Nephron progenitor cell (in vitro differentiated cells): ENCODE results near the gene ITSN1.
"Not testable (repeated sequence)": the region's sequence is repeated elsewhere in the genome, so short reads cannot be mapped to it uniquely, and the experiment has no call there.

Experiments
- DNase-seq: peaks from one replicate; pipeline ENCODE4 v3.0.0; 2021
- H3K27ac Mint-ChIP-seq: 2 replicates; pipeline ENCODE4 v1.8.0; 2021; ENCODE audit warnings: mild to moderate bottlenecking, moderate library complexity, mixed read lengths
- H3K27me3 Mint-ChIP-seq: 2 replicates; pipeline ENCODE4 v1.8.0; 2021; ENCODE audit warnings: mild to moderate bottlenecking, low read depth, mixed read lengths; ENCODE audit not compliant: poor library complexity
- H3K36me3 Mint-ChIP-seq: 2 replicates; pipeline ENCODE4 v1.8.0; 2021; ENCODE audit warnings: low read depth, mixed read lengths
- H3K4me1 Mint-ChIP-seq: 2 replicates; pipeline ENCODE4 v1.8.0; 2021; ENCODE audit warnings: mixed read lengths
- H3K4me3 Mint-ChIP-seq: 2 replicates; pipeline ENCODE4 v1.8.0; 2021; ENCODE audit warnings: mild to moderate bottlenecking, moderate library complexity, mixed read lengths
- H3K9me3 Mint-ChIP-seq: 2 replicates; pipeline ENCODE4 v1.8.0; 2021; ENCODE audit warnings: mild to moderate bottlenecking, moderate library complexity, mixed read lengths
- TF ChIP-seq, protein P1 (sequence below): fragments of 200-600 bp; sonication (generic); IDR thresholded peaks from 2 replicates; pipeline ENCODE4 v1.5.0; 2021; ENCODE audit warnings: antibody characterized with exemption

ITSN1 gene

DNA sequence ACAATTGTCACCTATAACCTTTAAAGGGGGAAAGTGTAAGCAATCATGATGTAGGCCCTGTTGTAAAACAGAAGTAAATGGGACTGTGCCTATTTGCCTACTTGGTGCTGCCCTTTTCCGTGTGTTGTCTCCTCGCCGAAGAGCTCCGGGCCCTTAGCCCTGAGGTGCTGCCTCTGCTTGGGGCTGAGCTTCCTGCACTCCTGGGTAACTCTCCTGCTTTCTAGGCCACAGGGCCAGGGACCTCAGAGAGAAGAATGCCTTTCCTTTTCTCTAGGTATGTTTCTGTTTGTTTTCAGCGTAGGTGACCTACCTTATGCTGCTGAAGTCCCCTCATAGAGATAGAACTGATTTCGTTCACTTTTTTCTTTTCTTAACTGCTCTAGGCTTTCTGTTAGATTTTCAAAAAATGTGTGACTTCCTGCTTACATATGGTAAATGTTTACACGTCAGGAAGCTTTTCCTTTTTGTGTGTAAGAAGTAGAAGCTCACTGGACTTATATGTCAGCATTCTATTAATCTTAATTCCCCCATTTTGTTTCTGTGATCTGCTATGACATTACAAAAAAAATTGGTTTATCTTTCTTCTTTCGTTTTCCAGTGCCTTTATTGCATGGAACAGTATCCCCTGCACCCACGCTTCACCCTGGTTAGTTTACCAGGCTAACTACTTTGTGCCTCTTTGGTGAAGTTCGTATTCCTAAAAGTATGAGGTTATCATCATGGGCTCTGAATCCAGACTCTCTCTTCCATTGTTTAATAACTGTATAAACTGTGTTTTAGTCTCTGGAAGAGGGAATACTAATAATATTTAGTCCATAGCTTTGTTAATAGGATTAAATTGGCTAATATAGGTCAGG, 61.7 kb downstream of the ITSN1 start:
- no peaks in the 10 kb centered on the region for H3K27me3 Mint-ChIP-seq
- TF ChIP-seq, protein P1, sequence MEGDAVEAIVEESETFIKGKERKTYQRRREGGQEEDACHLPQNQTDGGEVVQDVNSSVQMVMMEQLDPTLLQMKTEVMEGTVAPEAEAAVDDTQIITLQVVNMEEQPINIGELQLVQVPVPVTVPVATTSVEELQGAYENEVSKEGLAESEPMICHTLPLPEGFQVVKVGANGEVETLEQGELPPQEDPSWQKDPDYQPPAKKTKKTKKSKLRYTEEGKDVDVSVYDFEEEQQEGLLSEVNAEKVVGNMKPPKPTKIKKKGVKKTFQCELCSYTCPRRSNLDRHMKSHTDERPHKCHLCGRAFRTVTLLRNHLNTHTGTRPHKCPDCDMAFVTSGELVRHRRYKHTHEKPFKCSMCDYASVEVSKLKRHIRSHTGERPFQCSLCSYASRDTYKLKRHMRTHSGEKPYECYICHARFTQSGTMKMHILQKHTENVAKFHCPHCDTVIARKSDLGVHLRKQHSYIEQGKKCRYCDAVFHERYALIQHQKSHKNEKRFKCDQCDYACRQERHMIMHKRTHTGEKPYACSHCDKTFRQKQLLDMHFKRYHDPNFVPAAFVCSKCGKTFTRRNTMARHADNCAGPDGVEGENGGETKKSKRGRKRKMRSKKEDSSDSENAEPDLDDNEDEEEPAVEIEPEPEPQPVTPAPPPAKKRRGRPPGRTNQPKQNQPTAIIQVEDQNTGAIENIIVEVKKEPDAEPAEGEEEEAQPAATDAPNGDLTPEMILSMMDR: no peak
- no peak for DNase-seq
- peaks cover 30% of the 10 kb centered on the region for H3K36me3 Mint-ChIP-seq
- H3K27ac Mint-ChIP-seq: peak overlapping the region; percentile 30
- no peaks in the 10 kb centered on the region for H3K4me1 Mint-ChIP-seq
- peaks cover 26% of the 10 kb centered on the region for H3K9me3 Mint-ChIP-seq
- no peak overlapping the region for H3K4me3 Mint-ChIP-seq

GRCh38 chr21:33707846-33708245, 65.5 kb downstream of the ITSN1 start:
- no peak for DNase-seq
- H3K36me3 Mint-ChIP-seq: peaks cover 61% of the 10 kb centered on the region
- peaks cover 6% of the 10 kb centered on the region for H3K4me1 Mint-ChIP-seq
- TF ChIP-seq, protein P1: no peak
- peaks cover 52% of the 10 kb centered on the region for H3K9me3 Mint-ChIP-seq
- no peak overlapping the region for H3K27ac Mint-ChIP-seq
- no peaks in the 10 kb centered on the region for H3K27me3 Mint-ChIP-seq
- H3K4me3 Mint-ChIP-seq: no peak overlapping the region

GRCh38 chr21:33708874-33709273, 66.6 kb downstream of the ITSN1 start:
- H3K9me3 Mint-ChIP-seq: peaks cover 52% of the 10 kb centered on the region
- H3K27me3 Mint-ChIP-seq: no peaks in the 10 kb centered on the region
- peaks cover 6% of the 10 kb centered on the region for H3K4me1 Mint-ChIP-seq
- no peak overlapping the region for H3K4me3 Mint-ChIP-seq
- no peak overlapping the region for H3K27ac Mint-ChIP-seq
- no peak for DNase-seq
- H3K36me3 Mint-ChIP-seq: peaks cover 61% of the 10 kb centered on the region
- TF ChIP-seq, protein P1: no peak

GRCh38 chr21:33712022-33712803, 69.9 kb downstream of the ITSN1 start:
- Mint-ChIP-seq H3K27me3 (no peaks in the 10 kb centered on the region), H3K36me3 (peaks cover 65% of the 10 kb centered on the region), H3K4me1 (peaks cover 6% of the 10 kb centered on the region), H3K9me3 (peaks cover 47% of the 10 kb centered on the region), H3K4me3 (no peak overlapping the region), H3K27ac (peak overlapping the region; percentile 41)
- DNase-seq: no peak
- TF ChIP-seq, protein P1: no peak

DNA sequence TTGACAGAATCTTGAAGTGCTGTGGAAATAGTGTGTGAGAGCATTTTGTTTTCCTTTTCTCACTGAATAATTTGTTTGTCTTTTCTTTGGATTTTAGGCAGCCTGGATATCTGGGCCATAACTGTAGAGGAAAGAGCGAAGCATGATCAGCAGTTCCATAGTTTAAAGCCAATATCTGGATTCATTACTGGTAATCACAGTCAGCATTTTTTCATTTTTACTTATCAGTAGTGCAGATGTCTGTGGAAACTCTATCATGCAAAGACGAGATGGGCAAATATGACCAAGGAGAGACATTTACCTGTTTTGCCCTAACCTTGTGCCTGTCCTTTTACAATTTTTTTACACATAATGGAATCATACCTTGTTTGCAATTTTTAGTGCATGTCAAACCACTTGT, 78.8 kb downstream of the ITSN1 start:
- Mint-ChIP-seq H3K4me3 (no peak overlapping the region), H3K27ac (no peak overlapping the region), H3K27me3 (no peaks in the 10 kb centered on the region)

GRCh38 chr21:33729139-33729538, 86.8 kb downstream of the ITSN1 start:
- not testable (repeated sequence) for H3K4me1 Mint-ChIP-seq, H3K27me3 Mint-ChIP-seq, H3K4me3 Mint-ChIP-seq, H3K9me3 Mint-ChIP-seq, DNase-seq
- H3K36me3 Mint-ChIP-seq: peaks cover 24% of the 10 kb centered on the region
- peak overlapping the region; percentile 33 for H3K27ac Mint-ChIP-seq

More for the DNA sequence above, 78.8 kb downstream of the ITSN1 start:
- no peak for DNase-seq
- no peaks in the 10 kb centered on the region for H3K4me1 Mint-ChIP-seq
- TF ChIP-seq, protein P1: no peak
- H3K36me3 Mint-ChIP-seq: peaks cover 60% of the 10 kb centered on the region
- H3K9me3 Mint-ChIP-seq: no peaks in the 10 kb centered on the region
